ENCODE data around the gene PLN.

DNA sequence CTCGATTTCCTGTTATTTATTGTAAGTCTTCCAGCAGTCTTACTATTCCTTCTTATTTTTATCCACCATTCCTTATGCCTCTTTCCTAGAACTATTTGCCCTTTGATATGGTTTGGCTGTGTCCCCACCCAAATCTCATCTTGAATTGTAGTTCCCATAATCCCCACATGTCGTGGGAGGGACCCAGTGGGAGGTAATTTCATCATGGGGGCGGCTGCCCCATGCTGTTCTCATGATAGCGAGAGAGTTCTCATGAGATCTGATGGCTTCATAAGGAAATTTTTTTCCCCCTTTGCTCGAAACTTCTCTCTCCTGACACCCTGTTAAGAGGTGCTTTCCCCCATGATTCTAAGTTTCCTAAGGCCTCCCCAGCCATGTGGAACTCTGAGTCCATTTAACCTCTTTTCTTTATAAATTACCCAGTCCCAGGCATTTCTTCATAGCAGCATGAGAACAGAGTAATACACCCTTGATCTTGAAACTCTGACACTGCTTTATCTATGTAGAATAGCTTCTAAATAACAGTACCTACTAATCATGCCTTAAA, 48.8 kb downstream of the PLN start:
- no peak for TF ChIP-seq JUNB (CRISPR knock-in tag; conservative IDR thresholded peaks at IDR 0.05)
- TF ChIP-seq MXI1 (IDR thresholded peaks at IDR 0.05; ENCODE audit: low read depth, low read length), result no peak
- TF ChIP-seq, protein P1, sequence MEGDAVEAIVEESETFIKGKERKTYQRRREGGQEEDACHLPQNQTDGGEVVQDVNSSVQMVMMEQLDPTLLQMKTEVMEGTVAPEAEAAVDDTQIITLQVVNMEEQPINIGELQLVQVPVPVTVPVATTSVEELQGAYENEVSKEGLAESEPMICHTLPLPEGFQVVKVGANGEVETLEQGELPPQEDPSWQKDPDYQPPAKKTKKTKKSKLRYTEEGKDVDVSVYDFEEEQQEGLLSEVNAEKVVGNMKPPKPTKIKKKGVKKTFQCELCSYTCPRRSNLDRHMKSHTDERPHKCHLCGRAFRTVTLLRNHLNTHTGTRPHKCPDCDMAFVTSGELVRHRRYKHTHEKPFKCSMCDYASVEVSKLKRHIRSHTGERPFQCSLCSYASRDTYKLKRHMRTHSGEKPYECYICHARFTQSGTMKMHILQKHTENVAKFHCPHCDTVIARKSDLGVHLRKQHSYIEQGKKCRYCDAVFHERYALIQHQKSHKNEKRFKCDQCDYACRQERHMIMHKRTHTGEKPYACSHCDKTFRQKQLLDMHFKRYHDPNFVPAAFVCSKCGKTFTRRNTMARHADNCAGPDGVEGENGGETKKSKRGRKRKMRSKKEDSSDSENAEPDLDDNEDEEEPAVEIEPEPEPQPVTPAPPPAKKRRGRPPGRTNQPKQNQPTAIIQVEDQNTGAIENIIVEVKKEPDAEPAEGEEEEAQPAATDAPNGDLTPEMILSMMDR (IDR thresholded peaks at IDR 0.05 in 2 of 3, conservative IDR thresholded peaks at IDR 0.05 in 1 of 3; ENCODE audit: insufficient read depth in 2 of 3, low read depth in 1 of 3, low read length in 3 of 3), result no peak
- no peak for TF ChIP-seq EP300 (IDR thresholded peaks at IDR 0.05; ENCODE audit: low read length)
- TF ChIP-seq ZBTB1 (CRISPR knock-in tag; IDR thresholded peaks at IDR 0.05; ENCODE audit: borderline replicate concordance, low read depth), result no peak
- TF ChIP-seq, protein P2, sequence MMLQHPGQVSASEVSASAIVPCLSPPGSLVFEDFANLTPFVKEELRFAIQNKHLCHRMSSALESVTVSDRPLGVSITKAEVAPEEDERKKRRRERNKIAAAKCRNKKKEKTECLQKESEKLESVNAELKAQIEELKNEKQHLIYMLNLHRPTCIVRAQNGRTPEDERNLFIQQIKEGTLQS (IDR thresholded peaks at IDR 0.05), result no peak
- TF ChIP-seq, protein P2 (CRISPR knock-in tag; conservative IDR thresholded peaks at IDR 0.05), result no peak
- no peak for TF ChIP-seq MTA3 (IDR thresholded peaks at IDR 0.05; ENCODE audit: borderline replicate concordance)
- no peak for TF ChIP-seq L3MBTL2 (IDR thresholded peaks at IDR 0.05)
- no peak for TF ChIP-seq GATA2 (CRISPR knock-in tag; IDR thresholded peaks at IDR 0.05)
- TF ChIP-seq, protein P3, sequence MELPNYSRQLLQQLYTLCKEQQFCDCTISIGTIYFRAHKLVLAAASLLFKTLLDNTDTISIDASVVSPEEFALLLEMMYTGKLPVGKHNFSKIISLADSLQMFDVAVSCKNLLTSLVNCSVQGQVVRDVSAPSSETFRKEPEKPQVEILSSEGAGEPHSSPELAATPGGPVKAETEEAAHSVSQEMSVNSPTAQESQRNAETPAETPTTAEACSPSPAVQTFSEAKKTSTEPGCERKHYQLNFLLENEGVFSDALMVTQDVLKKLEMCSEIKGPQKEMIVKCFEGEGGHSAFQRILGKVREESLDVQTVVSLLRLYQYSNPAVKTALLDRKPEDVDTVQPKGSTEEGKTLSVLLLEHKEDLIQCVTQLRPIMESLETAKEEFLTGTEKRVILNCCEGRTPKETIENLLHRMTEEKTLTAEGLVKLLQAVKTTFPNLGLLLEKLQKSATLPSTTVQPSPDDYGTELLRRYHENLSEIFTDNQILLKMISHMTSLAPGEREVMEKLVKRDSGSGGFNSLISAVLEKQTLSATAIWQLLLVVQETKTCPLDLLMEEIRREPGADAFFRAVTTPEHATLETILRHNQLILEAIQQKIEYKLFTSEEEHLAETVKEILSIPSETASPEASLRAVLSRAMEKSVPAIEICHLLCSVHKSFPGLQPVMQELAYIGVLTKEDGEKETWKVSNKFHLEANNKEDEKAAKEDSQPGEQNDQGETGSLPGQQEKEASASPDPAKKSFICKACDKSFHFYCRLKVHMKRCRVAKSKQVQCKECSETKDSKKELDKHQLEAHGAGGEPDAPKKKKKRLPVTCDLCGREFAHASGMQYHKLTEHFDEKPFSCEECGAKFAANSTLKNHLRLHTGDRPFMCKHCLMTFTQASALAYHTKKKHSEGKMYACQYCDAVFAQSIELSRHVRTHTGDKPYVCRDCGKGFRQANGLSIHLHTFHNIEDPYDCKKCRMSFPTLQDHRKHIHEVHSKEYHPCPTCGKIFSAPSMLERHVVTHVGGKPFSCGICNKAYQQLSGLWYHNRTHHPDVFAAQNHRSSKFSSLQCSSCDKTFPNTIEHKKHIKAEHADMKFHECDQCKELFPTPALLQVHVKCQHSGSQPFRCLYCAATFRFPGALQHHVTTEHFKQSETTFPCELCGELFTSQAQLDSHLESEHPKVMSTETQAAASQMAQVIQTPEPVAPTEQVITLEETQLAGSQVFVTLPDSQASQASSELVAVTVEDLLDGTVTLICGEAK (IDR thresholded peaks at IDR 0.05), result no peak
- TF ChIP-seq, protein P3 (CRISPR knock-in tag; IDR thresholded peaks at IDR 0.05), result no peak
- TF ChIP-seq CBFB (CRISPR knock-in tag; IDR thresholded peaks at IDR 0.05), result no peak
- TF ChIP-seq, protein P4, sequence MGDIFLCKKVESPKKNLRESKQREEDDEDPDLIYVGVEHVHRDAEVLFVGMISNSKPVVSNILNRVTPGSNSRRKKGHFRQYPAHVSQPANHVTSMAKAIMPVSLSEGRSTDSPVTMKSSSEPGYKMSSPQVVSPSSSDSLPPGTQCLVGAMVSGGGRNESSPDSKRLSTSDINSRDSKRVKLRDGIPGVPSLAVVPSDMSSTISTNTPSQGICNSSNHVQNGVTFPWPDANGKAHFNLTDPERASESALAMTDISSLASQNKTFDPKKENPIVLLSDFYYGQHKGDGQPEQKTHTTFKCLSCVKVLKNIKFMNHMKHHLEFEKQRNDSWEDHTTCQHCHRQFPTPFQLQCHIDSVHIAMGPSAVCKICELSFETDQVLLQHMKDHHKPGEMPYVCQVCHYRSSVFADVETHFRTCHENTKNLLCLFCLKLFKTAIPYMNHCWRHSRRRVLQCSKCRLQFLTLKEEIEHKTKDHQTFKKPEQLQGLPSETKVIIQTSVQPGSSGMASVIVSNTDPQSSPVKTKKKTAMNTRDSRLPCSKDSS (IDR thresholded peaks at IDR 0.05; ENCODE audit: low read depth, partially characterized antibody), result no peak
